Epithelial cell of esophagus (primary cell): Measurements from ENCODE around the gene ZYX.
A peak's percentile ranks its signal among the peaks of the same experiment; 100 is the strongest.
"Not testable (repeated sequence)": the region's sequence is repeated elsewhere in the genome, so short reads cannot be mapped to it uniquely, and the experiment has no call there.

ENCODE experiments used
- DNase-seq: peaks from one replicate; pipeline ENCODE4 v3.0.0; 2010; ENCODE audit warnings: low read depth
- H3K4me3 ChIP-seq: 2 replicates; pipeline ENCODE4 v1.5.1; 2011; ENCODE audit warnings: mild to moderate bottlenecking, low read length, control low read depth
- CTCF ChIP-seq: IDR thresholded peaks from 2 replicates; pipeline ENCODE4 v1.5.1; 2011; ENCODE audit warnings: low read depth, mild to moderate bottlenecking, low read length, control low read depth, inconsistent platforms; ENCODE audit not compliant: insufficient read depth; ENCODE audit errors: missing control alignments

ZYX gene

GRCh38 chr7:143416565-143417149 lies 35.5 kb downstream of the ZYX start:
- DNase-seq, result peak; percentile 74
- no peak overlapping the region for H3K4me3 ChIP-seq
- TF ChIP-seq CTCF, result peak; percentile 66

GRCh38 chr7:143417734-143418383 lies 36.7 kb downstream of the ZYX start:
- no peak for TF ChIP-seq CTCF
- peak; percentile 64 for DNase-seq
- H3K4me3 ChIP-seq, result no peak overlapping the region

- no peak overlapping the region for H3K4me3 ChIP-seq
- DNase-seq, result peak; percentile 50
Measured at GRCh38 chr7:143418681-143419458, 37.7 kb downstream of the ZYX start.

GRCh38 chr7:143419880-143420279 lies 38.7 kb downstream of the ZYX start:
- no peak overlapping the region for H3K4me3 ChIP-seq
- peak; percentile 58 for DNase-seq
- TF ChIP-seq CTCF, result no peak

More at GRCh38 chr7:143418681-143419458, 37.7 kb downstream of the ZYX start:
- TF ChIP-seq CTCF, result no peak

GRCh38 chr7:143420624-143421023 lies 39.5 kb downstream of the ZYX start:
- H3K4me3 ChIP-seq, DNase-seq: not testable (repeated sequence)

GRCh38 chr7:143422033-143422432 lies 40.9 kb downstream of the ZYX start:
- no peak for DNase-seq
- TF ChIP-seq CTCF, result no peak
- H3K4me3 ChIP-seq, result no peak overlapping the region

- H3K4me3 ChIP-seq, DNase-seq: not testable (repeated sequence)
Measured at GRCh38 chr7:143424476-143424875, 43.3 kb downstream of the ZYX start.
